HG03064 (cell line): ENCODE data around the gene RTKN.

Experiments
- ATAC-seq: cut with Tn5 transposase; IDR thresholded peaks from one replicate; pipeline ENCODE4 v1.9.1; 2021; ENCODE audit warnings: low read depth; ENCODE audit not compliant: unreplicated experiment

Gene RTKN

DNA sequence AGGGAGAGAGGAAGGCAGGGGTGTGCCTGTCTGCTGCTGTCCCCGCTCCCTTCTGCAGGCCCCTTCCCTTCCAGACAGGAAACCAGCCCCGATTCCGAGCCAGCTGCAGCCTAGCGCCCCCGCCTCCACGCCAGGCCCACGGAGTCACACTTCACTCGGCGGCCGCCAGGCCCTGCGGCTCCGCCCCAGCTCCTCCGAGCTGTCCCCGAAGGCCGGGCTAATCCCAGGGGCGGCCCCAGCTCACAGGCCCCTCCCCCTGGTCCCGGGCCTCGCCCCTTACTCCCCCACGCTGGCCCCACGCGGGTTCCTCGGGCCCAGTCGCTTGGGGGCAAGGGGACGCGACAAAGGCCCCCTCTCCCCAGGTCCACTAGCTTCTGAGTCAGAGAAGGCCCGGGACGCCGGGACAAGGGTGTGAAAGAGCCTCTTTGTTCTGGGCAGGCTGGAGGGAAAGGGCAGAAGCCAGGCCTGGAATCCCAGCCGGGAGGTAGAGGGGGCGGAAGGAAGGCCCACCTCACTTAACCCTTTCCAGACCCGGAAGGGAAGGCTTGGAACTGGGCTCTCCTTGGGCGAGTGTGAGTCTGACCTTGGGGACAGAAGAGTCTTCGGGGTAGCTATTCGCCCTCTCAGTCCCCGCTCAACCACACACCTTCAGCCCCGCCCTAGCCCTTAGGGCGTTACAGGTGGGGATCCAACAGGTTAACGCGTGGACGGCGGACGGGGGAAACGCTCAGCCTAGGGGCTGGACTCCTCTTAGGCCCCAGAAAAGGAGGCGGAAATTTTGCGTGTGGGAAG lies 1.2 kb downstream of the RTKN start:
- peak; percentile 79 for ATAC-seq

- no peak for ATAC-seq
These were observed 1.8 kb downstream of the RTKN start for GRCh38 chr2:74439803-74440377.

DNA sequence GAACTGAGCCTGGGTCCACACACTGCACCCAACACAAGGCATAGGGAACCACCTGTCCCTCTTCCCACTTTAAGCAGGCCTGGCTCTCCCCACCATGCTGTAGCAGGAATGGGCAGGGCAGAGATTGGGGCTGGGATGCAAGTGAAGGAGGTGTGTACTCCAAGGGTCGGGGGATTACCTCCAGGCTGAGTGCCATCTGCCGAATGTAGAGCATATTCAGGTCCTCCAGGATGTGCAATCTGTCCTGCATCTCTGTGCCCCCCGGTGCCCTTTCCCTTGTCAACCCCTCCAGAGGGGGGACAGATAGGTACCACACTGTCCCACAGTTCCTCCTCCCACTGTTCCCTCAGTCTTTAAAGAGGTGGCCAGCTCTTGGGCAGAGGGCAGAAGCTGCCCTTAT lies 2.4 kb downstream of the RTKN start:
- no peak for ATAC-seq

GRCh38 chr2:74438248-74438647 lies 3.5 kb downstream of the RTKN start:
- ATAC-seq, result no peak

- ATAC-seq, result no peak
These were observed 4.7 kb downstream of the RTKN start for GRCh38 chr2:74436848-74437695.

- no peak for ATAC-seq
These were observed 5.5 kb downstream of the RTKN start for GRCh38 chr2:74436111-74436805.

- no peak for ATAC-seq
These were observed 11.2 kb downstream of the RTKN start for GRCh38 chr2:74430502-74430901.

- no peak for ATAC-seq
These were observed 12.0 kb downstream of the RTKN start for GRCh38 chr2:74429487-74430451.

- no peak for ATAC-seq
These were observed 13.1 kb downstream of the RTKN start for GRCh38 chr2:74428675-74429074.

- no peak for ATAC-seq
These were observed 14.2 kb downstream of the RTKN start for GRCh38 chr2:74427551-74427950.

DNA sequence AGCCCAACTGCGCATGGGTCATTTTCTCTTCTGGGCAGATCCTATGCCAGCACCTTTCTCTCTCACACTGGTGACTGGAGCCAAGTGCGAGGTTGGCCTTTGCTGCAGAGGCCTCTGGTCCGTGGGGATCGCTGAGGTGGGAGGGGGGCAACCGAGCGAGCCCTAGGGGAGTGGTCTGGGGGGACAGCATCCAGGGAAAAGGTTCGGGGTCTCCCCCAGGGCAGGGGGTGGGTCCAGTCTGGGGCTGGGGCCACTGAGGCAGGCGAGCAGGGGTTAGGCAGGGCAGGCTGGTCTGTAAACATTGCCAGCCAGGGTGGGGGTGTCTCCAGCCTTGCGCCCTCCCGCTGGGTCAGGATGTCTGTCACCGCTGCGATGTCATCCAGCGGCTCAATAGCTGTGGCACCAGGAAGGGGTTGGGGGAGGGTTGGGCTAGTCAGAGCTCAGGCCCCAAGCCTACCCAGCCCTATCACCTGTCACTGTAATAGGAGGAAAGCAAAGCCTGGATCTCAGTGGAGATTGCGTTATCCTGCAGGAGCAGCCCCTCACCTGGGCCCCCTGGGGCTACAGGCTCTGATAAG lies 15.5 kb downstream of the RTKN start:
- no peak for ATAC-seq

GRCh38 chr2:74425523-74425922 lies 16.2 kb downstream of the RTKN start:
- ATAC-seq, result no peak

DNA sequence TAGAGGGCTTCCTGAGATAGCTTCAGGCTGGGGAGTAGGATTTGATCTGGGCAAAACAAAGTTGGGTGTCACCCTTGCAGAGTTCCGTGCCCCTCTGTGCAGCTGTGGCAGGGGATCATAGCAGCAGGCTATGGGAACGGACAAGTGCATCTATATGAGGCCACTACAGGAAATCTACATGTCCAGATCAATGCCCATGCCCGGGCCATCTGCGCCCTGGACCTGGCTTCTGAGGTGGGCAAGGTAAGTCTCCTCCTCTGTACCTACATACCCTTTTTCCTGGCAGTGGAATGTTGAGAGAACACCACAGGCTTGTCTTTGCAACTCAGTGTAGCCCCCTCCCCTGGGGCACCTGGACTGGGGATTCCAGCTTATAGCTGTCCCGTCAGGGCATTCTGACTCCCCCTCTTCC lies 16.7 kb downstream of the RTKN start:
- no peak for ATAC-seq

- no peak for ATAC-seq
These were observed 17.4 kb downstream of the RTKN start for GRCh38 chr2:74424139-74424992.

DNA sequence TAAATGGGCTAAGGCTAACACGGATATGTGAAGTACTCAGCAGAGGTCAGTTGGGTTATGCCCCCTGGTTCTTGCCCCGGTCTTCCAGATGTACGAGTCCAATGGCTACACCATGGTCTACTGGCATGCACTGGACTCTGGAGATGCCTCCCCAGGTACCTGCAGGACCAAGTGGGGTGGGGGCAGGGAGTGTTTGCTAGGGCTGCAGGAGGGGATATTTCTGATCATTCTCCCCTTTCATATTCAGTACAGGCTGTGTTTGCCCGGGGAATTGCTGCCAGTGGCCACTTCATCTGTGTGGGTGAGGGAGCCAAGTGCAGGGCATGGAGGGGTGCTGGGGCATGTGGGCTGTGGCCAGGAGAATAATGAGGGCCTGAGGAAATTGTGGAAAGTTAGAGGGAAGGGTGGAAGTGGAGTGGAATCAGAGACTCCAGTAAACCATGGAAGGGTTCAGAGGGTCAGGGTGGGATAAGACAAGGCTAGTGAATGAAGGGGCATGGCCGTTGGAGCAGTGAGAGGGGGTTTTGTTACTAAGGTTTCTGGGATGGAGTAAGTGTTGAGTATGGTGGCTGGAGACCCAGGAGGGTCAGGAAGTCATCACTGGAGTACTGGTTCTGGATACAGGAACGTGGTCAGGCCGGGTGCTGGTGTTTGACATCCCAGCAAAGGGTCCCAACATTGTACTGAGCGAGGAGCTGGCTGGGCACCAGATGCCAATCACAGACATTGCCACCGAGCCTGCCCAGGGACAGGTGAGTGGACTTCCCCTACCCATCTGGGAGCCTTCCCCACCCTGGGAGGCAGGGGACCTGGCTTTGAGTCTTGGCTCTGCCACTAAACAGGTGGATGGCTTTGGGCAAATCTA lies 18.3 kb downstream of the RTKN start:
- ATAC-seq, result no peak

DNA sequence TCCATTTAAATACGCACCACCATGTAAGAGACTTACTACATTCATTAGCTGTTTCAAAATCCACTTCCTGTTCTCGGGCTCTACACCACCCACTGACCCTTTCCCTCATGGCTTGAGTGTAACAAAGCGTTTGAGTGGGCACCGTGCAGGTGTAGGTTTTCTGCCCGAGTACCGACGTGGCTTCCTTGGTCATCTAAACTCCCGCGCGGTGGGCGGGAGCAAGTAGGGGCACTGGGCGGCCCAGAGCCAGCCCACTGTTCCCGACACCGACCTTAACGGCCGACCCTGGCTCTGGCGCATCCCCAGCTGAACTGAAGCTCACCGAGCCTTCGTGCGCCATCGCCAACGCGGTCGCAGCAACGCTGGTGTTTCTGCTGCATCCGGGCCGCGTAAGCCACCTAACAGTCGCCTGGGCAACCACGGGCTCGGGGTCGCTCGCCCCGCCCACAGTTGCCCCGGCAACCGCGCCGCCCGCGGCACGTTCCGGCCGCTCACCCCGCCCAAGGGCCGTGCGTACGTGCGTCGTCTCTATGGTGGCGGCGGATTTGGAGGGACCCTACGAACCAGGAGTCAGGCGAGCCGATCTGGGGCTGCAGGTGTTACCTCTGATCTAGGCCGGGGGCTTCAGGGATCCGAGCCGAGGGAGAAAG lies 20.4 kb downstream of the RTKN start, which contains the start of the genes C2orf81 and WDR54:
Gene C2orf81, minus strand, starts transcription at position 399 of the 650 bp plus-strand sequence. Its CDS starts 59 bp downstream, at position 340.
Gene WDR54, plus strand, starts transcription at position 510 of the 650 bp plus-strand sequence. CDS start 424 bp downstream, outside the sequence.
- ATAC-seq, result peak; percentile 93
